HL-60 (cell line): Measurements from ENCODE around the gene IPP.

Experiments
- CTCF ChIP-seq: IDR thresholded peaks from one replicate; pipeline ENCODE4 v1.5.1; 2011; ENCODE audit warnings: low read length, control low read depth, inconsistent platforms; ENCODE audit not compliant: insufficient read depth
- POLR2AphosphoS5 ChIP-seq: IDR thresholded peaks from 2 replicates; pipeline ENCODE4 v1.6.1; 2012; ENCODE audit warnings: low read depth
- REST ChIP-seq: IDR thresholded peaks from 2 replicates; pipeline ENCODE4 v1.6.1; 2012; ENCODE audit warnings: low read depth; ENCODE audit not compliant: insufficient replicate concordance
- SPI1 ChIP-seq: IDR thresholded peaks from 2 replicates; pipeline ENCODE4 v1.6.1; 2012; ENCODE audit warnings: low read depth, mild to moderate bottlenecking, borderline replicate concordance

GRCh38 chr1:45673956-45674355 lies 76.5 kb downstream of the IPP start:
- no peak for TF ChIP-seq CTCF
- TF ChIP-seq POLR2AphosphoS5 = no peak
- no peak for TF ChIP-seq REST
- TF ChIP-seq SPI1 = no peak
